Measurements from ENCODE around the gene MAEA.

MAEA gene

DNA sequence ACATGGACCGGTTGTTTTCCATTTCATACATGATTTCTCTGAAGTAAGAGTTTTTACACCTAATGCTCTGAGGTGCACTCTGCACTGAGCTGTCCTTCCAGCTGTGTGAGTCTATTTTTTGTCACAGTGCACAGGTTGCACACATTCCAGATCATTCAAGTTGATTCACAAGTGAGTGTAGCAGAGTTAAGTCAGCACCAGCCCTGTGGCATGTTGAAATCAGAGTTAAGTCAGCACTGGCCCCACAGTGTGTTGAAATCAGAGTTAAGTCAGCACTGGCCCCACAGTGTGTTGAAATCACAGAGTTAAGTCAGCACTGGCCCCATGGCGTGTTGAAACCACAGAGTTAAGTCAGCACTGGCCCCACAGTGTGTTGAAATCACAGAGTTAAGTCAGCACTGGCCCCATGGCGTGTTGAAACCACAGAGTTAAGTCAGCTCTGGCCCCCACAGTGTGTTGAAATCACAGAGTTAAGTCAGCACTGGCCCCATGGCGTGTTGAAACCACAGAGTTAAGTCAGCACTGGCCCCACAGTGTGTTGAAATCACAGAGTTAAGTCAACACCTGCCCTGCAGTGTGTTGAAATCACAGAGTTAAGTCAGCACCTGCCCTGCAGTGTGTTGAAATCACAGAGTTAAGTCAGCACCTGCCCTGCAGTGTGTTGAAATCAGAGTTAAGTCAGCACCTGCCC is 45.6 kb downstream of the MAEA start:
- DNase-seq (ENCODE audit: low read depth): peak; percentile 49

- peak; percentile 91 for DNase-seq (ENCODE audit: low read depth)
These were observed 46.4 kb downstream of the MAEA start for GRCh38 chr4:1336088-1336491.

DNA sequence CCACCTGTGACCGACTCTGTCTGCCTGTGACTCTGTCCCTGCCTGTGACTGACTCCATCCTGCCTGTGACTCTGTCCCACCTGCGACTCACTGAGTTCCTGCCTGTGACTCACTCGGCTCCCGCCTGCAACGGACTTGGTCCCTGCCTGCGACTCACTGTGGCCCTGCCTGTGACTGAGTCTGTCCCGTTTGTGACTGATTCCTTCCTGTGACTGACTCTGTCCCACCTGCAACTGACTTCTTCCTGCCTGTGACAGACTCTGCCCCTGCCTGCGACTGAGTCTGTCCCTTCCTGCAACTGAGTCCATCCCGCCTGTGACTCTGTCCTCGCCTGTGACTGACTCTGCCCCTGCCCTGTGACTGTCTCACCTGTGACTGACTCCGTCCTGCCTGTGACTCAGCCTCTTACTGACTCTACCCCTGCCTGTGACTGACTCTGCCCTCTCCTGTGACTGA is 47.7 kb downstream of the MAEA start:
- no peak for DNase-seq (ENCODE audit: low read depth)

GRCh38 chr4:1337951-1338751 is 48.5 kb downstream of the MAEA start:
- DNase-seq (ENCODE audit: low read depth): no peak

GRCh38 chr4:1338752-1339414 is 49.2 kb downstream of the MAEA start:
- DNase-seq (ENCODE audit: low read depth): no peak

GRCh38 chr4:1339489-1339888 is 49.8 kb downstream of the MAEA start:
- no peak for DNase-seq (ENCODE audit: low read depth)

GRCh38 chr4:1340181-1340747 is 50.6 kb downstream of the MAEA start:
- no peak for DNase-seq (ENCODE audit: low read depth)

- no peak for DNase-seq (ENCODE audit: low read depth)
These were observed 51.2 kb downstream of the MAEA start for GRCh38 chr4:1340861-1341260.

- DNase-seq (ENCODE audit: low read depth): no peak
These were observed 52.3 kb downstream of the MAEA start for GRCh38 chr4:1342003-1342402.

DNA sequence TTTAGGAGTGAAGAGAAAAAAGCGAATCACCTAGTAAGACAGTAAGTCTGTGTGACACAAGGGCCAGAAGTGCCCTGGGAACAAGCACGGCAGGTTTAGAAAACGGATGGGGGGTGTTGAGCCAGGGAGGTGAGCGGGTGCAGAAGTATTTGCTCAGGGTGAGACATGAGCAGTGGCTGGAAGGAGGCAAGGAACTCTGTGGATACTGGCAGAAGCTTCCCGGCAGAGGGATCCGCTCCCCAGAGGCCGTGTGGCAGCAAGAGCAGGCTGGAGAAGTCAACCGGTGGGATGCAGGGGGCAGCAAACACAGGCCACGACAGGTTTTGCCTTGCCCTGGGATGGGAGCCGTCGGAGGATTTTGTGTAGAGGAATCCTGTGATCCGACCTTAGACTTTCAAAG is 55.0 kb downstream of the MAEA start:
- DNase-seq (ENCODE audit: low read depth): no peak

GRCh38 chr4:1345903-1346780 is 56.5 kb downstream of the MAEA start:
- DNase-seq (ENCODE audit: low read depth): no peak

DNA sequence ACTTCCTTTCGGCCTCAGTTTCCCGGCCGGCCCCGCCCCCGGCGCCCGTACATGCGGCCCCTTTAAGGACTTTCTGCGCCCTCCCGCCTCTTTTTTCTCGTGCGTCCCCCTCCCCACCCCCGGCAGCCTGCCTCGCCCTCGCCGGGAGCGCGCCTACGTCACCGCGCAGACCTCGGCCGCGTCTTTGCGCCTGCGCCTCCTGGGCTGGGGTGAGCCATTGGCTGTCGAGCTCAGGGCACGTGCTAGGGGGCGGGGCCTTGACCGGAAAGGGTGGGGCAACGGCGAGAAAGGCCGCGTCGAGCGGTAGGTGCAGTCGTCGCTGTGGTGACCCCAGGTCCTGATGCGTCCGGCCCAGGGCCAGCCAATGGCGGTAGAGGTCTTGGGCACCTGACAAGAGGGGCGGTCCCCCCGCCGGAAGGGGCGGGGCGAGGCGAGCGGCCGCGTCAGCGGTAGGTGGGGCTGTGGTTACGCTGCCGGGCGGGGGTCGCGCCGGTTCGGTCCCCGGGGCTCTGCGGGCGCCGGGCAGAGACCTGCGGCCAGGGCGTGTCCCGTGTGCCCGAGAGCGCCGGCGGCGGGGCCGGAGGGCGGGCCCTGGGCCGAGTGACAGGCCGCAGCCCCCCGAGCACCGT is 57.2 kb downstream of the MAEA start, which contains the start of gene UVSSA:
TSS of gene UVSSA (plus strand) at position 428 of the 629 bp plus-strand sequence. CDS start 884 bp downstream, outside the sequence.
- peak; percentile 99 for DNase-seq (ENCODE audit: low read depth)

DNA sequence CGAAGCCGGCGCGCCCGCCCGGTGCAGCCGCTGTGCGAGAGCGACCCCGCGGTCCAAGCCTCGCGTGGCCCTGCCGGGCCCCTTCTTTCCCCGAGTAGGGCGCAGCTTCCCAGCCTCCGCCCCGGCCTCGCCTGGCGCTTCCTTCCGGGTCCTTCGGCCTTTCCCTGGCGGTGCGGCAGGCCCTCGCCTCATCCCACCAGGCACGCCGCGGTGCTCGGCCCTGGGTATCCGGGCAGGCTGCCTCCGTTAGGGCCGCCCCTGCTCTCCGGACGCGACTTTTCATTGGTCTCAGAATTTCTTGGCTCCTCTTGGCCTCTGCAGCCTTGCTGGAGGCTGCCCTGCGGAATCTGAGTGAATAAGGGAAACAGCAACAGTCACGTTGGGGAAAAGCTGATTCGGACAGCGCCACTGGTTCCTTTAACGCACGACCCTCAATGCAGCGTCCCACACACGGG is 57.7 kb downstream of the MAEA start:
- peak; percentile 85 for DNase-seq (ENCODE audit: low read depth)

DNA sequence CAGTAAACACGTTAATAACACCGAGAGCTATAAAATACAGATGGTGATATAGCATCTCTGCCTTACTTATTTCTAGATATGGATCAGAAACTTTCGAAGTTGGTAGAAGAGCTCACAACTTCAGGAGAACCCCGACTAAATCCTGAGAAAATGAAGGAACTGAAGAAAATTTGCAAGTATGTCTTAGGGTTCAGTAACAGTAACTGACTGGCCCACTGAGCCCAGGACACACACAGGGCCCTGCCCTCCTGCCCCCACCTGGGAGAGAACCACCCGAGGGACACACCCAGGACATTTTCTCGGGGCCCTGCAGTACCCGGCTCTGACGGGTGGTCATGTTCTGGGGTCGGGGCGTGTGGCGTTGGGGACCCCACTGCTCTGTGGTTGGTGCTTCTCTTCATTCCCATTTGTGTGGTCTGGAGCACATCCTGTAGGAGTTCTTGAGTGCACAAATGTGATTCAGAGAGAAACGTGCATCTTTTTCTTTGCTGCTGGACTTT is 58.4 kb downstream of the MAEA start:
- no peak for DNase-seq (ENCODE audit: low read depth)

DNA sequence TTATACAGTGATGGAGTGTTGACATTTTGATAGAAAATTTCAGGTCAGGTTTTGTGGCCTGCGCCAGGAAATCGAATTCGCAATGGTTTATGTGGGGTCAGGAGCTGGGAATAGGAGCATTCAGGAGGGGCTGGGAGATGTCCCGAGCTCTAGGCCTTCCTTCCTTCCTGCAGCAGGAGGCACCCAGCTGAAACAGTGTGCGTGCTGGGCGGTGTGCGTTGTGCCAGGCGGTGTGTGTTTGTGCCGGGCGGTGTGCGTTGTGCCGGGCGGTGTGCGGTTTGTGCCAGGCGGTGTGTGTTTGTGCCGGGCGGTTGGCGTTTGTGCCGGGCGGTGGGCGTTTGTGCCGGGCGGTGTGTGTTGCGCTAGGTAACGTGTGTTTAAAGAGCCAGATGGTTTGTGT is 59.1 kb downstream of the MAEA start:
- DNase-seq (ENCODE audit: low read depth): no peak

DNA sequence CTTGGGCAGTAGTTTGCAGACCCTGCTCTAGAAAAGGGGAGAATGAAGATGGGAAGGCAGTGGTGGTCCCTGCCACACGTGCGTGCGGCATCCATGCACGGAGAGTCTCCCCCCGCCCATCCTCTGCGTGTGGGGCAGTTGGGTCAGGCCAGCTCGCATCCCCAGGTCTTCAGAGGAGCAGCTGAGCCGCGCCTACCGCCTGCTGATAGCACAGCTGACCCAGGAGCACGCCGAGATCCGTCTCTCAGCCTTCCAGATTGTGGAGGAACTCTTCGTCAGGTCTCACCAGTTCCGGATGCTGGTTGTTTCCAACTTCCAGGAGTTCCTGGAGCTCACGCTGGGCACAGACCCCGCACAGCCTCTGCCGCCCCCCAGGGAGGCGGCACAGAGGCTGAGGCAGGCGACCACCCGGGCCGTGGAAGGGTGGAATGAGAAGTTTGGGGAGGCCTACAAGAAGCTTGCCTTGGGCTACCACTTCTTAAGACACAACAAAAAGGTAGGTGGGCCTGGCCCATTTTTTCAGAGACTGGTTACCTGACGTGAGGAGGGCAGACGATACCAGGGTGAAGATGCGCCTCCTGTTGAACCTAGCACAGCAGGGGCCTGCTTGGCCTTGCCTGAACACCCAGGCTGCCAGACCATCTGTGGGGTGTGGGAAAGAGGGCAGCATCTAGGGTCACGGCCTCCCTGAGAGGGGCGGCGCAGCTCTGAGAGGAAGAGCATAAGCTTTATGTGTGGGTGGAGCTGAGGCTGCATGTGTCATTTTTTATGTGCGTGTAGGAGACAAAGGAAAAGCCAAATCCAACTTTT is 59.9 kb downstream of the MAEA start:
- DNase-seq (ENCODE audit: low read depth): no peak

DNA sequence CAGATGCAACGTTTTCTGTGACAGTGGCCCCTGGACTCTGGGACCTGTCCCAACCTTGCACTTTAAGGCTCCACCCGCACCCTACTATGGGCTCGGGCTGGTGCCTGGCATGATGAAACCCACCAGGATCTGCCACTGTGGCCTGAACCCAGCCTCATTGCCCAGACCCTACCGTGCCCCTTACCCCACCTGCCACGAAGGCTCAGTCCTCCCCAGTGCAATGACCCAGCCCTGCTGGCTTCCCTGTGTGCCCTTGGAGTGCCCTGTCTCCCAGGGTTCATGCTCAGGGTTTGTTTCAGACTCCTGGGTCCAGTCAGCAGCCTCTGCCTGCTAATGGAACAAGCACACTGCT is 60.5 kb downstream of the MAEA start:
- no peak for DNase-seq (ENCODE audit: low read depth)

GRCh38 chr4:1351854-1352566 is 62.3 kb downstream of the MAEA start:
- DNase-seq (ENCODE audit: low read depth): peak; percentile 60

GRCh38 chr4:1352567-1352900 is 62.8 kb downstream of the MAEA start:
- DNase-seq (ENCODE audit: low read depth): no peak
